OCI-LY3 (cell line): ENCODE measurements around the gene ZNF518B.

Experiments
- EZH2phosphoT487 ChIP-seq: fragments of 200-600 bp; shearing (Covaris generic); IDR thresholded peaks from 2 replicates; pipeline ENCODE4 v1.6.1; 2018; ENCODE audit warnings: antibody characterized with exemption, mixed run types, low read depth
- TF ChIP-seq, protein P1 (sequence below): fragments of 200-600, 300-600 bp; sonication (generic); IDR thresholded peaks from 2 replicates; pipeline ENCODE4 v1.5.1; 2014; ENCODE audit warnings: antibody characterized with exemption, low read length, low read depth

- TF ChIP-seq, protein P1, sequence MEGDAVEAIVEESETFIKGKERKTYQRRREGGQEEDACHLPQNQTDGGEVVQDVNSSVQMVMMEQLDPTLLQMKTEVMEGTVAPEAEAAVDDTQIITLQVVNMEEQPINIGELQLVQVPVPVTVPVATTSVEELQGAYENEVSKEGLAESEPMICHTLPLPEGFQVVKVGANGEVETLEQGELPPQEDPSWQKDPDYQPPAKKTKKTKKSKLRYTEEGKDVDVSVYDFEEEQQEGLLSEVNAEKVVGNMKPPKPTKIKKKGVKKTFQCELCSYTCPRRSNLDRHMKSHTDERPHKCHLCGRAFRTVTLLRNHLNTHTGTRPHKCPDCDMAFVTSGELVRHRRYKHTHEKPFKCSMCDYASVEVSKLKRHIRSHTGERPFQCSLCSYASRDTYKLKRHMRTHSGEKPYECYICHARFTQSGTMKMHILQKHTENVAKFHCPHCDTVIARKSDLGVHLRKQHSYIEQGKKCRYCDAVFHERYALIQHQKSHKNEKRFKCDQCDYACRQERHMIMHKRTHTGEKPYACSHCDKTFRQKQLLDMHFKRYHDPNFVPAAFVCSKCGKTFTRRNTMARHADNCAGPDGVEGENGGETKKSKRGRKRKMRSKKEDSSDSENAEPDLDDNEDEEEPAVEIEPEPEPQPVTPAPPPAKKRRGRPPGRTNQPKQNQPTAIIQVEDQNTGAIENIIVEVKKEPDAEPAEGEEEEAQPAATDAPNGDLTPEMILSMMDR: no peak
- TF ChIP-seq EZH2phosphoT487: no peak
Observed at GRCh38 chr4:10462876-10463275, 5.7 kb upstream of the ZNF518B start.
